Skeletal muscle satellite cell (primary cell): ENCODE data around the gene EVC.
"Not testable (repeated sequence)": the region's sequence is repeated elsewhere in the genome, so short reads cannot be mapped to it uniquely, and the experiment has no call there.

Source experiments
- H3K27me3 ChIP-seq: 2 replicates; pipeline ENCODE4 v1.7.0; 2013; ENCODE audit warnings: low read length; ENCODE audit not compliant: control insufficient read depth, insufficient read depth
- H3K36me3 ChIP-seq: 2 replicates; pipeline ENCODE4 v1.7.0; 2013; ENCODE audit warnings: mild to moderate bottlenecking, control low read depth, low read length; ENCODE audit not compliant: insufficient read depth
- H3K4me1 ChIP-seq: 2 replicates; pipeline ENCODE4 v1.7.0; 2013; ENCODE audit warnings: low read length; ENCODE audit not compliant: control insufficient read depth, insufficient read depth
- H3K4me2 ChIP-seq: 2 replicates; pipeline ENCODE4 v1.7.0; 2013; ENCODE audit warnings: mild to moderate bottlenecking, low read length
- H3K4me3 ChIP-seq: 2 replicates; pipeline ENCODE4 v1.7.0; 2013; ENCODE audit warnings: low read length
- H3K9ac ChIP-seq: 2 replicates; pipeline ENCODE4 v1.7.0; 2013; ENCODE audit warnings: mild to moderate bottlenecking, low read depth, low read length, moderate library complexity
- H3K9me3 ChIP-seq: replicated peaks from 2 replicates; pipeline ENCODE4 v1.7.0; 2013; ENCODE audit warnings: mild to moderate bottlenecking, control low read depth, low read length

EVC gene

GRCh38 chr4:5843573-5844530 lies 132.9 kb downstream of the EVC start:
- H3K9me3 ChIP-seq, result no peaks in the 10 kb centered on the region
- H3K4me2 ChIP-seq, result no peak overlapping the region
- H3K4me1 ChIP-seq, result no peaks in the 10 kb centered on the region
- H3K36me3 ChIP-seq, result no peaks in the 10 kb centered on the region
- H3K27me3 ChIP-seq, result peaks cover 16% of the 10 kb centered on the region
- no peak overlapping the region for H3K4me3 ChIP-seq
- no peak overlapping the region for H3K9ac ChIP-seq

- Histone ChIP-seq H3K4me3 (no peak overlapping the region), H3K36me3 (no peaks in the 10 kb centered on the region), H3K27me3 (peaks cover 23% of the 10 kb centered on the region), H3K9ac (no peak overlapping the region), H3K4me2 (no peak overlapping the region), H3K4me1 (no peaks in the 10 kb centered on the region), H3K9me3 (no peaks in the 10 kb centered on the region)
These were observed 134.3 kb downstream of the EVC start for GRCh38 chr4:5845035-5845905.

- Histone ChIP-seq H3K4me1 (no peaks in the 10 kb centered on the region), H3K9me3 (no peaks in the 10 kb centered on the region), H3K36me3 (no peaks in the 10 kb centered on the region)
These were observed 140.8 kb downstream of the EVC start for GRCh38 chr4:5851637-5852301.

GRCh38 chr4:5852523-5853202 lies 141.7 kb downstream of the EVC start:
- H3K4me3 ChIP-seq, result no peak overlapping the region
- H3K36me3 ChIP-seq, result no peaks in the 10 kb centered on the region
- H3K4me2 ChIP-seq, result no peak overlapping the region
- peaks cover 19% of the 10 kb centered on the region for H3K27me3 ChIP-seq
- H3K9ac ChIP-seq, result no peak overlapping the region
- no peaks in the 10 kb centered on the region for H3K9me3 ChIP-seq
- no peaks in the 10 kb centered on the region for H3K4me1 ChIP-seq

More at GRCh38 chr4:5851637-5852301, 140.8 kb downstream of the EVC start:
- Histone ChIP-seq H3K9ac (no peak overlapping the region), H3K4me3 (no peak overlapping the region), H3K27me3 (peaks cover 19% of the 10 kb centered on the region), H3K4me2 (no peak overlapping the region)

GRCh38 chr4:5854929-5855328 lies 143.9 kb downstream of the EVC start:
- Histone ChIP-seq H3K27me3 (peaks cover 12% of the 10 kb centered on the region), H3K9ac (no peak overlapping the region), H3K4me3 (no peak overlapping the region), H3K9me3 (no peaks in the 10 kb centered on the region), H3K36me3 (no peaks in the 10 kb centered on the region), H3K4me2 (no peak overlapping the region), H3K4me1 (no peaks in the 10 kb centered on the region)

GRCh38 chr4:5856362-5856761 lies 145.4 kb downstream of the EVC start:
- not testable (repeated sequence) for H3K4me1 ChIP-seq, H3K36me3 ChIP-seq, H3K4me2 ChIP-seq, H3K9ac ChIP-seq, H3K4me3 ChIP-seq, H3K27me3 ChIP-seq, H3K9me3 ChIP-seq

- Histone ChIP-seq H3K4me2 (no peak overlapping the region), H3K4me3 (no peak overlapping the region), H3K27me3 (peaks cover 10% of the 10 kb centered on the region), H3K36me3 (no peaks in the 10 kb centered on the region), H3K9me3 (no peaks in the 10 kb centered on the region), H3K4me1 (no peaks in the 10 kb centered on the region), H3K9ac (no peak overlapping the region)
These were observed 146.2 kb downstream of the EVC start for GRCh38 chr4:5857199-5857598.

- H3K4me3 ChIP-seq, result no peak overlapping the region
- H3K9ac ChIP-seq, result no peak overlapping the region
- H3K27me3 ChIP-seq, result peaks cover 10% of the 10 kb centered on the region
- no peak overlapping the region for H3K4me2 ChIP-seq
- H3K9me3 ChIP-seq, result no peaks in the 10 kb centered on the region
- H3K4me1 ChIP-seq, result peaks cover 2% of the 10 kb centered on the region
- H3K36me3 ChIP-seq, result no peaks in the 10 kb centered on the region
These were observed 147.2 kb downstream of the EVC start for GRCh38 chr4:5858020-5858769.

- Histone ChIP-seq H3K4me3 (no peak overlapping the region), H3K4me1 (peaks cover 10% of the 10 kb centered on the region), H3K27me3 (peaks cover 24% of the 10 kb centered on the region), H3K36me3 (no peaks in the 10 kb centered on the region), H3K4me2 (peak overlapping the region; percentile 21), H3K9me3 (no peaks in the 10 kb centered on the region), H3K9ac (no peak overlapping the region)
These were observed 152.6 kb downstream of the EVC start for GRCh38 chr4:5863461-5864113.
